Fibroblast of the aortic adventitia (primary cell): ENCODE data around the gene CHCHD1. TPM values are rescaled to one million over a fixed set of nuclear protein-coding genes. Genes with fewer than 3 reads are reported as not detected.
"Not testable (repeated sequence)": the region's sequence is repeated elsewhere in the genome, so short reads cannot be mapped to it uniquely, and the experiment has no call there.

Source experiments
- DNase-seq: peaks from one replicate; pipeline ENCODE4 v3.0.0-alpha.2; 2010; ENCODE audit warnings: low read depth
- H3K4me3 ChIP-seq: 2 replicates; pipeline ENCODE4 v1.5.1; 2011; ENCODE audit warnings: low read depth, mild to moderate bottlenecking, control low read depth, low read length, moderate library complexity
- CTCF ChIP-seq: IDR thresholded peaks from 2 replicates; pipeline ENCODE4 v1.5.1; 2011; ENCODE audit warnings: mild to moderate bottlenecking, low read length, control low read depth, inconsistent platforms; ENCODE audit not compliant: insufficient read depth
- small RNA-seq: library from RNA; depleted of rRNA; stranded (forward); fragments of <200 nt; gene quantifications from one replicate; pipeline ENCODE3, GENCODE V24; 2012
- total RNA-seq: library from RNA; depleted of rRNA; stranded (reverse); fragments of >200 nt; gene quantifications from 2 replicates; pipeline ENCODE4 v1.2.3, GENCODE V29; 2012; ENCODE audit warnings: low replicate concordance

Gene CHCHD1
- total RNA-seq, 1 donor: 20.9 TPM

- DNase-seq: no peak
Measured at GRCh38 chr10:73827346-73828089, 45.7 kb downstream of the CHCHD1 start.

GRCh38 chr10:73828161-73828560, 46.3 kb downstream of the CHCHD1 start:
- H3K4me3 ChIP-seq: no peak overlapping the region
- no peak for DNase-seq
- TF ChIP-seq CTCF: no peak

More at GRCh38 chr10:73827346-73828089, 45.7 kb downstream of the CHCHD1 start:
- no peak for TF ChIP-seq CTCF
- H3K4me3 ChIP-seq: no peak overlapping the region

- H3K4me3 ChIP-seq, DNase-seq: not testable (repeated sequence)
Measured at GRCh38 chr10:73829090-73829489, 47.2 kb downstream of the CHCHD1 start.

Small RNA genes lying within 50 kb of the gene (small RNA-seq; reads per million reads assigned to genes)
- gene AC022400.4 (not detected), gene AC022400.9 (not detected), gene ZSWIM8-AS1 (not detected)

Other genes with a start within 250 kb of the CHCHD1 start
- gene USP54, start 190.7 kb upstream of the CHCHD1 start, total RNA-seq: 10.4 and 14.8 TPM in 2 replicates
- not detected in 2 replicates for gene MYOZ1, start 140.6 kb upstream of the CHCHD1 start, total RNA-seq
- gene SYNPO2L, start 126.0 kb upstream of the CHCHD1 start, total RNA-seq: not detected in 2 replicates
- gene AGAP5, start 83.9 kb upstream of the CHCHD1 start, total RNA-seq: 2.9 and 4.3 TPM in 2 replicates
- 21.9 and 45.2 TPM in 2 replicates for gene SEC24C, start 37.7 kb upstream of the CHCHD1 start, total RNA-seq
- 38.8 and 48.9 TPM in 2 replicates for gene ZSWIM8, start 3.6 kb downstream of the CHCHD1 start, total RNA-seq
- 14.7 and 19.5 TPM in 2 replicates for gene NDST2, start 29.6 kb downstream of the CHCHD1 start, total RNA-seq
- 25.8 and 31.2 TPM in 2 replicates for gene CAMK2G, start 92.5 kb downstream of the CHCHD1 start, total RNA-seq
- 21.6 and 24.9 TPM in 2 replicates for gene PLAU, start 129.1 kb downstream of the CHCHD1 start, total RNA-seq
- 148 and 176 TPM in 2 replicates for gene VCL, start 216.1 kb downstream of the CHCHD1 start, total RNA-seq